GM23338 (cell line): Measurements from ENCODE around the gene DRAXIN. TPM values are rescaled to one million over a fixed set of nuclear protein-coding genes. Genes with fewer than 3 reads are reported as not detected.

Source experiments
- ATAC-seq: fragments of 200-7000 bp; cut with Tn5 transposase; 3 replicates; pipeline ENCODE4 v1.9.1; 2020
- DNase-seq: peaks from one replicate; pipeline ENCODE4 v3.0.0-alpha.2; 2015; ENCODE audit warnings: low spot score
- H2AFZ ChIP-seq: fragments of 200-600 bp; sonication (generic); 2 replicates; pipeline ENCODE4 v1.8.0; 2016; ENCODE audit warnings: antibody characterized with exemption, mild to moderate bottlenecking, moderate library complexity
- H3F3A ChIP-seq: fragments of 200-600 bp; sonication (generic); replicated peaks from 2 replicates; pipeline ENCODE4 v1.8.0; 2017; ENCODE audit warnings: antibody characterized with exemption, mixed run types, low read depth
- H3K27ac ChIP-seq: fragments of 200-600 bp; sonication (generic); 2 replicates; pipeline ENCODE4 v1.6.1; 2016; ENCODE audit warnings: low read depth
- H3K27me3 ChIP-seq: fragments of 200-600 bp; sonication (generic); 2 replicates; pipeline ENCODE4 v1.8.0; 2016; ENCODE audit warnings: mild to moderate bottlenecking, mixed run types, moderate library complexity; ENCODE audit not compliant: insufficient read depth
- H3K36me3 ChIP-seq: fragments of 200-600 bp; sonication (generic); 2 replicates; pipeline ENCODE4 v1.8.0; 2016; ENCODE audit warnings: mild to moderate bottlenecking; ENCODE audit not compliant: insufficient read depth
- H3K4me1 ChIP-seq: fragments of 200-600 bp; sonication (generic); 2 replicates; pipeline ENCODE4 v1.8.0; 2016; ENCODE audit warnings: mild to moderate bottlenecking, moderate library complexity; ENCODE audit not compliant: insufficient read depth
- H3K4me2 ChIP-seq: fragments of 200-600 bp; sonication (generic); 2 replicates; pipeline ENCODE4 v1.7.1; 2017; ENCODE audit warnings: mixed run types
- H3K4me3 ChIP-seq: fragments of 200-600 bp; sonication (generic); 2 replicates; pipeline ENCODE4 v1.6.1; 2016; ENCODE audit warnings: mixed run types
- H3K79me2 ChIP-seq: fragments of 200-600 bp; sonication (generic); replicated peaks from 2 replicates; pipeline ENCODE4 v1.8.0; 2017; ENCODE audit warnings: mild to moderate bottlenecking; ENCODE audit not compliant: insufficient read depth
- H3K9me2 ChIP-seq: fragments of 200-600 bp; sonication (generic); 2 replicates; pipeline ENCODE4 v1.8.0; 2017; ENCODE audit not compliant: insufficient read depth
- H4K20me1 ChIP-seq: fragments of 200-600 bp; sonication (generic); replicated peaks from 2 replicates; pipeline ENCODE4 v1.8.0; 2017; ENCODE audit warnings: mild to moderate bottlenecking; ENCODE audit not compliant: insufficient read depth
- H3K27ac Mint-ChIP-seq: 2 replicates; pipeline ENCODE4 v1.8.0; 2020; ENCODE audit warnings: inconsistent platforms, mild to moderate bottlenecking, moderate library complexity, mixed read lengths
- H3K27me3 Mint-ChIP-seq: 3 replicates; pipeline ENCODE4 v1.8.0; 2022; ENCODE audit warnings: low read depth, mild to moderate bottlenecking, moderate library complexity, mixed read lengths, inconsistent platforms; ENCODE audit not compliant: insufficient read depth, poor library complexity
- H3K36me3 Mint-ChIP-seq: 3 replicates; pipeline ENCODE4 v1.8.0; 2021; ENCODE audit warnings: low read depth, mild to moderate bottlenecking, inconsistent platforms, moderate library complexity, mixed read lengths
- H3K4me1 Mint-ChIP-seq: 3 replicates; pipeline ENCODE4 v1.8.0; 2020; ENCODE audit warnings: mild to moderate bottlenecking, inconsistent platforms, mixed read lengths
- H3K4me3 Mint-ChIP-seq: 3 replicates; pipeline ENCODE4 v1.8.0; 2021; ENCODE audit warnings: moderate library complexity, mild to moderate bottlenecking, inconsistent platforms, mixed read lengths
- H3K9me3 Mint-ChIP-seq: 3 replicates; pipeline ENCODE4 v1.8.0; 2020; ENCODE audit warnings: moderate library complexity, mild to moderate bottlenecking, inconsistent platforms, mixed read lengths
- CREB1 ChIP-seq: fragments of 250-450 bp; sonication (Bioruptor Pico); IDR thresholded peaks from 2 replicates; pipeline ENCODE4 v1.5.0; 2020; ENCODE audit warnings: low read depth, mild to moderate bottlenecking, moderate library complexity
- CTCF ChIP-seq, 2 experiments: fragments of 200-600 bp in 1 of 2; sonication (generic) in 1 of 2; conservative IDR thresholded peaks; 2 replicates each; pipeline versions ENCODE4 v1.5.1 to v1.6.1; 2016 to 2017; ENCODE audit warnings: antibody characterized with exemption in 2 of 2, low read depth in 2 of 2, mild to moderate bottlenecking in 2 of 2, moderate library complexity in 1 of 2
- ETS1 ChIP-seq: IDR thresholded peaks from 2 replicates; pipeline ENCODE4 v1.6.1; 2016; ENCODE audit warnings: antibody characterized with exemption
- EZH2 ChIP-seq: fragments of 200-600 bp; sonication (generic); IDR thresholded peaks from one replicate; pipeline ENCODE4 v1.8.0; 2017; ENCODE audit warnings: antibody characterized with exemption, mild to moderate bottlenecking, low read depth; ENCODE audit not compliant: unreplicated experiment
- EZH2phosphoT487 ChIP-seq: fragments of 200-600 bp; sonication (generic); IDR thresholded peaks from one replicate; pipeline ENCODE4 v1.8.1; 2018; ENCODE audit warnings: antibody characterized with exemption; ENCODE audit not compliant: unreplicated experiment
- JUNB ChIP-seq: IDR thresholded peaks from one replicate; pipeline ENCODE4 v1.6.1; 2016; ENCODE audit warnings: antibody characterized with exemption; ENCODE audit not compliant: unreplicated experiment
- NANOG ChIP-seq: IDR thresholded peaks from 2 replicates; pipeline ENCODE4 v1.6.1; 2016; ENCODE audit warnings: antibody characterized with exemption, borderline replicate concordance
- POLR2AphosphoS5 ChIP-seq: IDR thresholded peaks from 2 replicates; pipeline ENCODE4 v1.6.1; 2016; ENCODE audit warnings: antibody characterized with exemption, low read depth
- STAT1 ChIP-seq: IDR thresholded peaks from one replicate; pipeline ENCODE4 v1.6.1; 2016; ENCODE audit warnings: antibody characterized with exemption; ENCODE audit not compliant: unreplicated experiment
- ZNF114 ChIP-seq: fragments of 250-450 bp; sonication (Bioruptor Pico); IDR thresholded peaks from 2 replicates; pipeline ENCODE4 v1.5.0; 2020; ENCODE audit warnings: mild to moderate bottlenecking, moderate library complexity
- ZNF331 ChIP-seq: fragments of 250-450 bp; sonication (Bioruptor Pico); IDR thresholded peaks from 2 replicates; pipeline ENCODE4 v1.5.0; 2020; ENCODE audit warnings: low read depth, mild to moderate bottlenecking, moderate library complexity
- ZNF462 ChIP-seq: fragments of 250-450 bp; sonication (Bioruptor Pico); IDR thresholded peaks from 2 replicates; pipeline ENCODE4 v1.5.0; 2020; ENCODE audit warnings: mild to moderate bottlenecking, moderate library complexity
- polyA plus RNA-seq: library from polyadenylated mRNA; unstranded; fragments of >200 nt; fragmentation: Nextera tagmentation; extraction: Ambion mirVana; gene quantifications from 2 replicates; pipeline ENCODE4 v1.2.1, GENCODE V29; 2016
- total RNA-seq: library from RNA; depleted of rRNA; stranded (reverse); fragments of >200 nt; shearing (Covaris generic); gene quantifications from 2 replicates; pipeline ENCODE4 v1.2.3, GENCODE V29; 2014
- TF ChIP-seq, protein P1 (sequence below): IDR thresholded peaks from one replicate; pipeline ENCODE4 v1.6.1; 2018; ENCODE audit warnings: antibody characterized with exemption; ENCODE audit not compliant: unreplicated experiment

Gene DRAXIN
- total and polyA plus RNA-seq, 2 experiments from 2014 or later = 7.6 to 23.0 TPM

DNA sequence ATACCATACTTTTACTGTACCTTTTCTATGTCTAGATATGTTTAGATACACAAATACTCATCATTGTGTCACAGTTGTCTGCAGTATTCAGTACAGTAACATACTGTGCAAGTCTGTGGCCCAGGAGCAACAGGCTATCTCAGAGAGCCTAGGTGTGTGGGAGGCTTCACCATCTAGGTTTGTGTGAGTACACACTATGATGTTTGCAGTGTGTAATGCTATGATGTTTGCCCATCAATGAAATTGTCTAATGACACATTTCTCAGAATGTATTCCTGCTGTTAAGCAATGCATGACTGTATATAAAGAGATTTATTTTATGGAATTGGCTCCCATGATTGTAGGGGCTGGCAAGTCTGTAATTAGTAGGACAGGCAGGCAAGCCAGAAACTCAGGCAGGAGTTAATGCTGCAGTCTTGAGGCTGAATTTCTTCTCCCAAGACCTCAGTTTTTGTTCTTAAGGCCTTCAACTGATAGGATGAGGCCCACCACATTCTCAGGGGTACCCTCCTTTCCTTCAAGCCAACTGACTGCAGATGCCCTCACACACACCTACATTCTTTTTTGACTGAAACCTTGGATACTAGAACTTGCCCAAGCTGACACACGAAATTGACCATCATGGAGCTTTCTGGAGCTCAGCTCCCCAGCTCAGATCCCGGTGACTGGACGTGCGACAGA, 36.8 kb downstream of the DRAXIN start:
- DNase-seq = no peak
- H3K4me3 Mint-ChIP-seq = no peak overlapping the region
- H3F3A ChIP-seq = peaks cover 10% of the 10 kb centered on the region; the same call in 1 of the 2 replicates
- no peak overlapping the region for H3K27ac Mint-ChIP-seq
- H3K4me1 ChIP-seq = peaks cover 42% of the 10 kb centered on the region
- TF ChIP-seq, protein P1, sequence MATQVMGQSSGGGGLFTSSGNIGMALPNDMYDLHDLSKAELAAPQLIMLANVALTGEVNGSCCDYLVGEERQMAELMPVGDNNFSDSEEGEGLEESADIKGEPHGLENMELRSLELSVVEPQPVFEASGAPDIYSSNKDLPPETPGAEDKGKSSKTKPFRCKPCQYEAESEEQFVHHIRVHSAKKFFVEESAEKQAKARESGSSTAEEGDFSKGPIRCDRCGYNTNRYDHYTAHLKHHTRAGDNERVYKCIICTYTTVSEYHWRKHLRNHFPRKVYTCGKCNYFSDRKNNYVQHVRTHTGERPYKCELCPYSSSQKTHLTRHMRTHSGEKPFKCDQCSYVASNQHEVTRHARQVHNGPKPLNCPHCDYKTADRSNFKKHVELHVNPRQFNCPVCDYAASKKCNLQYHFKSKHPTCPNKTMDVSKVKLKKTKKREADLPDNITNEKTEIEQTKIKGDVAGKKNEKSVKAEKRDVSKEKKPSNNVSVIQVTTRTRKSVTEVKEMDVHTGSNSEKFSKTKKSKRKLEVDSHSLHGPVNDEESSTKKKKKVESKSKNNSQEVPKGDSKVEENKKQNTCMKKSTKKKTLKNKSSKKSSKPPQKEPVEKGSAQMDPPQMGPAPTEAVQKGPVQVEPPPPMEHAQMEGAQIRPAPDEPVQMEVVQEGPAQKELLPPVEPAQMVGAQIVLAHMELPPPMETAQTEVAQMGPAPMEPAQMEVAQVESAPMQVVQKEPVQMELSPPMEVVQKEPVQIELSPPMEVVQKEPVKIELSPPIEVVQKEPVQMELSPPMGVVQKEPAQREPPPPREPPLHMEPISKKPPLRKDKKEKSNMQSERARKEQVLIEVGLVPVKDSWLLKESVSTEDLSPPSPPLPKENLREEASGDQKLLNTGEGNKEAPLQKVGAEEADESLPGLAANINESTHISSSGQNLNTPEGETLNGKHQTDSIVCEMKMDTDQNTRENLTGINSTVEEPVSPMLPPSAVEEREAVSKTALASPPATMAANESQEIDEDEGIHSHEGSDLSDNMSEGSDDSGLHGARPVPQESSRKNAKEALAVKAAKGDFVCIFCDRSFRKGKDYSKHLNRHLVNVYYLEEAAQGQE = no peak
- no peak for TF ChIP-seq CREB1
- no peak for TF ChIP-seq STAT1
- no peak for TF ChIP-seq POLR2AphosphoS5
- no peak for TF ChIP-seq CTCF (conservative IDR thresholded peaks at IDR 0.05; ENCODE audit: low read depth in 2 of 2)
- TF ChIP-seq EZH2phosphoT487 = no peak
- TF ChIP-seq ZNF114 (CRISPR knock-in tag) = no peak
- TF ChIP-seq ETS1 = no peak
- TF ChIP-seq ZNF462 (CRISPR knock-in tag) = no peak
- no peak for TF ChIP-seq EZH2
- no peak for TF ChIP-seq JUNB
- no peak for TF ChIP-seq NANOG
- TF ChIP-seq ZNF331 (CRISPR knock-in tag) = no peak
- no peaks in the 10 kb centered on the region for H3K9me2 ChIP-seq
- H3K27me3 ChIP-seq = no peaks in the 10 kb centered on the region
- H3K36me3 ChIP-seq = no peaks in the 10 kb centered on the region; the same call in 1 of the 2 replicates
- peaks cover 4% of the 10 kb centered on the region for H3K27me3 Mint-ChIP-seq
- no peak overlapping the region for H3K4me2 ChIP-seq
- no peak overlapping the region for H3K4me3 ChIP-seq
- H3K27ac ChIP-seq = no peak overlapping the region
- no peak for ATAC-seq
- no peaks in the 10 kb centered on the region for H3K9me3 Mint-ChIP-seq
- H3K4me1 Mint-ChIP-seq = peaks cover 52% of the 10 kb centered on the region
- no peaks in the 10 kb centered on the region for H4K20me1 ChIP-seq
- no peak overlapping the region for H2AFZ ChIP-seq
- no peaks in the 10 kb centered on the region for H3K36me3 Mint-ChIP-seq
- no peaks in the 10 kb centered on the region for H3K79me2 ChIP-seq
